OCI-LY1 (cell line): ENCODE data around the gene TESK2.

Source experiments
- H2AFZ ChIP-seq: fragments of 200-600 bp; sonication (generic), shearing (Covaris generic); 2 replicates; pipeline ENCODE4 v1.6.0; 2014; ENCODE audit warnings: antibody characterized with exemption, mild to moderate bottlenecking, low read length
- H3F3A ChIP-seq: fragments of 200-600 bp; sonication (generic), shearing (Covaris generic); 2 replicates; pipeline ENCODE4 v1.6.0; 2014; ENCODE audit warnings: mild to moderate bottlenecking, antibody characterized with exemption, low read length, moderate library complexity; ENCODE audit not compliant: insufficient read depth
- H3K27ac ChIP-seq: fragments of 200-600 bp; sonication (generic); 2 replicates; pipeline ENCODE4 v1.5.1; 2014; ENCODE audit warnings: low read length, mixed run types, mild to moderate bottlenecking, low read depth; ENCODE audit not compliant: poor library complexity, severe bottlenecking
- H3K27me3 ChIP-seq: fragments of 200-600 bp; sonication (generic); 2 replicates; pipeline ENCODE4 v1.6.0; 2014; ENCODE audit warnings: antibody characterized with exemption, mild to moderate bottlenecking, low read length, moderate library complexity; ENCODE audit not compliant: insufficient read depth
- H3K36me3 ChIP-seq: fragments of 200-600 bp; sonication (generic); 2 replicates; pipeline ENCODE4 v1.6.1; 2014; ENCODE audit warnings: mild to moderate bottlenecking, antibody characterized with exemption, low read length, moderate library complexity, mixed read lengths; ENCODE audit not compliant: insufficient read depth
- H3K4me1 ChIP-seq: fragments of 200-600 bp; sonication (generic); 2 replicates; pipeline ENCODE4 v1.5.1; 2014; ENCODE audit warnings: mild to moderate bottlenecking, low read length, moderate library complexity; ENCODE audit not compliant: insufficient read depth, severe bottlenecking
- H3K4me2 ChIP-seq: fragments of 200-600 bp; sonication (generic), shearing (Covaris generic); 2 replicates; pipeline ENCODE4 v1.6.1; 2014; ENCODE audit warnings: low read length
- H3K4me3 ChIP-seq: fragments of 200-600 bp; sonication (generic); 2 replicates; pipeline ENCODE4 v1.5.1; 2014; ENCODE audit warnings: low read length, low read depth, mild to moderate bottlenecking, mixed read lengths; ENCODE audit not compliant: poor library complexity, severe bottlenecking
- H3K79me2 ChIP-seq: fragments of 200-600 bp; shearing (Covaris generic); 2 replicates; pipeline ENCODE4 v1.6.1; 2016; ENCODE audit warnings: mixed run types, low read length, mixed read lengths; ENCODE audit not compliant: insufficient read depth
- H3K9ac ChIP-seq: fragments of 200-600 bp; sonication (generic), shearing (Covaris generic); 2 replicates; pipeline ENCODE4 v1.6.1; 2014; ENCODE audit warnings: mild to moderate bottlenecking, low read length, mixed read lengths
- H3K9me2 ChIP-seq: fragments of 200-600 bp; sonication (generic), shearing (Covaris generic); 2 replicates; pipeline ENCODE4 v1.6.1; 2014; ENCODE audit warnings: low read depth, mild to moderate bottlenecking, low read length, mixed read lengths
- H3K9me3 ChIP-seq: fragments of 200-600 bp; shearing (Covaris generic); 2 replicates; pipeline ENCODE4 v1.6.1; 2014; ENCODE audit warnings: low read length, mixed read lengths
- H4K20me1 ChIP-seq: fragments of 200-600 bp; sonication (generic), shearing (Covaris generic); 2 replicates; pipeline ENCODE4 v1.6.0; 2016; ENCODE audit warnings: mild to moderate bottlenecking, low read length; ENCODE audit not compliant: insufficient read depth
- CTCF ChIP-seq: fragments of 200-600 bp; sonication (generic), shearing (Covaris generic); IDR thresholded peaks from 2 replicates; pipeline ENCODE4 v1.5.1; 2017; ENCODE audit warnings: mild to moderate bottlenecking, antibody characterized with exemption, low read length, moderate library complexity, mixed read lengths
- EZH2 ChIP-seq: fragments of 200-600 bp; sonication (generic), shearing (Covaris generic); IDR thresholded peaks from 2 replicates; pipeline ENCODE4 v1.8.0; 2017; ENCODE audit warnings: borderline replicate concordance, mixed run types, mild to moderate bottlenecking, antibody characterized with exemption, low read length, moderate library complexity, mixed read lengths

Gene TESK2

GRCh38 chr1:45319761-45320160 lies 171.2 kb downstream of the TESK2 start:
- Histone ChIP-seq H3K36me3 (no peaks in the 10 kb centered on the region; the same call in 1 of the 2 replicates), H4K20me1 (no peaks in the 10 kb centered on the region), H3K4me1 (peaks cover 8% of the 10 kb centered on the region), H3F3A (no peaks in the 10 kb centered on the region), H3K9me3 (peaks cover 4% of the 10 kb centered on the region; the same call in 1 of the 2 replicates), H3K9ac (no peak overlapping the region), H3K79me2 (no peaks in the 10 kb centered on the region), H3K27ac (no peak overlapping the region), H3K27me3 (peaks cover 4% of the 10 kb centered on the region; the same call in 1 of the 2 replicates), H3K4me3 (no peak overlapping the region), H3K9me2 (no peaks in the 10 kb centered on the region), H3K4me2 (no peak overlapping the region), H2AFZ (no peak overlapping the region)
- TF ChIP-seq CTCF (no peak), EZH2 (no peak)

DNA sequence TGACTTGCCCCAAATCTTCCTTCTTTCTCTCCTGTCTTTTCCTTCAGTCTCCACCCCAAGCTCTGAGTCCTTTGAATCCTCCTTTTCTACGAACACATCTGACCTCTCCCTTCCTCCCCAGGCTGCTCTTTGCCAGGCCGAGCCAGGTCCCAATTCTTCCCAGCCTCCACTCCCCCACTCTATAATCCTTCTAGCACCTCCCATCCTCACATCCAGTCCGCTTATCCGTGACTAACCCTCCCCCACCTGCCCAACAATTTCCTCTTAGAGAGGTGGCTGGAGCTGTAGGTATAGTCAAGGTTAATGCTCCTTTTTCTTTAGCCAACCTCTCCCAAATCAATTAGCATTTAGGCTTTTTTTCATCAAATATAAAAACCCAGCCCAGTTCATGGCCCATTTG lies 173.8 kb downstream of the TESK2 start:
- Histone ChIP-seq H3K4me1 (peaks cover 8% of the 10 kb centered on the region), H3K4me2 (no peak overlapping the region), H3K9me3 (peaks cover 4% of the 10 kb centered on the region; the same call in 1 of the 2 replicates), H3K4me3 (no peak overlapping the region), H3K79me2 (no peaks in the 10 kb centered on the region), H3K36me3 (no peaks in the 10 kb centered on the region; the same call in 1 of the 2 replicates), H4K20me1 (no peaks in the 10 kb centered on the region), H3K27ac (no peak overlapping the region), H3K9ac (no peak overlapping the region), H3K9me2 (no peaks in the 10 kb centered on the region), H3K27me3 (peaks cover 4% of the 10 kb centered on the region; the same call in 1 of the 2 replicates), H3F3A (no peaks in the 10 kb centered on the region), H2AFZ (no peak overlapping the region)
- TF ChIP-seq CTCF, result no peak
- TF ChIP-seq EZH2, result no peak

DNA sequence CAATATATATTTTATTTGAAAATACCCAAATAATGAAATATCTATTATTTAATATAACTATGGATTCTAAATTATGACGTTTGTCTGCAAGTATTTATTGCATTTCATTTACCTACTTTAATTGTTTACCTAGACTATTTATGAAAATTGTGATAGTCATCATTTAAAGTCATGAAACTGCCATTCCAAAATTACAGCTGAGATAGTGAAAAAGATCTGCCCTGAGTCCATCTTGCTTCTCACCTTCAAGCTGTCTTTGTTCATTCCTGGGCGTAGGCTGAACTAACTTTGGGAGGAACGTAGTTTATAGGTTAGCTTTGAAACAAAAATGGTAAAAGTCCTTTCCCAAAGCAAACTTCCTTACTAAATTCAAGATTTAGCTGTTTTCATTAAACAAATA lies 176.7 kb downstream of the TESK2 start:
- Histone ChIP-seq H3K4me2 (no peak overlapping the region), H3K4me1 (no peaks in the 10 kb centered on the region), H2AFZ (no peak overlapping the region), H3K9ac (no peak overlapping the region), H3K27ac (no peak overlapping the region), H3K9me3 (peaks cover 4% of the 10 kb centered on the region; the same call in 1 of the 2 replicates), H3K79me2 (no peaks in the 10 kb centered on the region), H3K36me3 (no peaks in the 10 kb centered on the region; the same call in 1 of the 2 replicates), H3K27me3 (peaks cover 4% of the 10 kb centered on the region; the same call in 1 of the 2 replicates), H3K4me3 (no peak overlapping the region), H4K20me1 (no peaks in the 10 kb centered on the region), H3F3A (no peaks in the 10 kb centered on the region), H3K9me2 (no peaks in the 10 kb centered on the region)
- TF ChIP-seq EZH2 (no peak), CTCF (no peak)
